H1 (cell line): ENCODE measurements around the gene HERC5.

Source experiments
- CBX8 ChIP-seq: fragments of 300-800, 300-1000 bp; sonication (generic); IDR thresholded peaks from 2 replicates; pipeline ENCODE4 v1.7.1; 2016; ENCODE audit warnings: low read depth, low read length, borderline replicate concordance
- CHD2 ChIP-seq: IDR thresholded peaks from 2 replicates; pipeline ENCODE4 v1.6.1; 2012; ENCODE audit warnings: low read length, improper control_type of control experiment
- CREB1 ChIP-seq: IDR thresholded peaks from 2 replicates; pipeline ENCODE4 v1.6.1; 2012; ENCODE audit warnings: inconsistent platforms
- POLR2A ChIP-seq, 2 experiments: IDR thresholded peaks; 1 replicate in 1 of 2; 2 replicates in 1 of 2; pipeline ENCODE4 v1.6.1; 2011; ENCODE audit warnings: low read depth in 2 of 2, low read length in 2 of 2, mild to moderate bottlenecking in 2 of 2; ENCODE audit errors: control extremely low read depth in 1 of 2
- TEAD4 ChIP-seq: IDR thresholded peaks from 2 replicates; pipeline ENCODE4 v1.6.1; 2012; ENCODE audit warnings: low read depth, low read length, inconsistent platforms, mixed read lengths
- YY1 ChIP-seq: IDR thresholded peaks from 2 replicates; pipeline ENCODE4 v1.6.1; 2011; ENCODE audit warnings: low read depth, mild to moderate bottlenecking, low read length
- TF ChIP-seq, protein P1 (sequence below), 3 experiments: IDR thresholded peaks; 1 replicate in 2 of 3; 2 replicates in 1 of 3; pipeline versions ENCODE4 v1.5.1 to v1.6.1; 2011; ENCODE audit warnings: low read length in 3 of 3, mild to moderate bottlenecking in 3 of 3, inconsistent platforms in 2 of 3, low read depth in 1 of 3, moderate library complexity in 1 of 3; ENCODE audit not compliant: insufficient read depth in 1 of 3; ENCODE audit errors: control extremely low read depth in 1 of 3

DNA sequence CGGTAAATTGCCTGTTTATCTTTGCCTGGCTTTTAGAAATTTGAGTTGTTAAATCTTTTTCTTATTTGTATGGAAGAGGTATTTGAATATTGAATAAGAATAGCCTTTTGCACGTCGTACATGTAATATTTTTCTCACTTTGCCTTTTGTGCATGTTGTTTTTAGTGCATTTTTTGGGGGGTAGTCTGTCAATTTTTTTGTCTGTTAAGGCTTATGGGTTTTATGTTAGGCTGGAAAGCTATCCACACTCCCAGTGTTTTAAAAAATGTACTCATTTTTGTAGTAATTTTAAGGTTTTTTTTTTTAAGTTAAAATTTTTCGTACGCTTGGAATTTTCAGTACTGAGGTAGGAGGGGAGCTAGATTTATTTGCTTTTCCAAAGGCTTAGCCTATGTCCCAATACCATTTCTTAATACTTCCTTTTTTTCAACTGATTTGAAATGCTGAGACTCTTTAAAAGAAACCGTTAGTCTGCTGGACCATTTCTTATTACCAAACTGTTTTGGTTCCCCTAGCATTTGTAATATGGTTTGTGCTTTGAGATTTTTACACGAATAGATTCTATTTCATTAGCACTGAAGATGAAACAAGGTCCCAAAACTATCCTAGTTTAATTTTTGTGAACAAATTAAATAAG lies 1.3 kb downstream of the HERC5 start:
- TF ChIP-seq YY1 (no peak), CHD2 (no peak), CREB1 (no peak), POLR2A (IDR thresholded peaks at IDR 0.05; ENCODE audit: control extremely low read depth in 1 of 2, low read depth in 2 of 2, low read length in 2 of 2) (no peak), TEAD4 (no peak), CBX8 (no peak)
- TF ChIP-seq, protein P1, sequence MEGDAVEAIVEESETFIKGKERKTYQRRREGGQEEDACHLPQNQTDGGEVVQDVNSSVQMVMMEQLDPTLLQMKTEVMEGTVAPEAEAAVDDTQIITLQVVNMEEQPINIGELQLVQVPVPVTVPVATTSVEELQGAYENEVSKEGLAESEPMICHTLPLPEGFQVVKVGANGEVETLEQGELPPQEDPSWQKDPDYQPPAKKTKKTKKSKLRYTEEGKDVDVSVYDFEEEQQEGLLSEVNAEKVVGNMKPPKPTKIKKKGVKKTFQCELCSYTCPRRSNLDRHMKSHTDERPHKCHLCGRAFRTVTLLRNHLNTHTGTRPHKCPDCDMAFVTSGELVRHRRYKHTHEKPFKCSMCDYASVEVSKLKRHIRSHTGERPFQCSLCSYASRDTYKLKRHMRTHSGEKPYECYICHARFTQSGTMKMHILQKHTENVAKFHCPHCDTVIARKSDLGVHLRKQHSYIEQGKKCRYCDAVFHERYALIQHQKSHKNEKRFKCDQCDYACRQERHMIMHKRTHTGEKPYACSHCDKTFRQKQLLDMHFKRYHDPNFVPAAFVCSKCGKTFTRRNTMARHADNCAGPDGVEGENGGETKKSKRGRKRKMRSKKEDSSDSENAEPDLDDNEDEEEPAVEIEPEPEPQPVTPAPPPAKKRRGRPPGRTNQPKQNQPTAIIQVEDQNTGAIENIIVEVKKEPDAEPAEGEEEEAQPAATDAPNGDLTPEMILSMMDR (IDR thresholded peaks at IDR 0.05; ENCODE audit: control extremely low read depth in 1 of 3, insufficient read depth in 1 of 3, low read depth in 1 of 3, low read length in 3 of 3): no peak
